Neural cell (in vitro differentiated cells): Measurements from ENCODE around the gene SLC9C1. TPM values are rescaled to one million over a fixed set of nuclear protein-coding genes. Genes with fewer than 3 reads are reported as not detected.

Experiments used
- H2AFZ ChIP-seq: fragments of 200-600, 300-800 bp; sonication (generic), shearing (Covaris generic); 2 replicates; pipeline ENCODE4 v1.6.0; 2014; ENCODE audit warnings: low read depth, mild to moderate bottlenecking, antibody characterized with exemption, low read length, moderate library complexity
- H3F3A ChIP-seq: fragments of 200-600 bp; shearing (Covaris generic); 2 replicates; pipeline ENCODE4 v1.6.1; 2016; ENCODE audit warnings: mild to moderate bottlenecking, moderate library complexity, mixed read lengths, antibody characterized with exemption, low read length; ENCODE audit not compliant: insufficient read depth, poor library complexity, severe bottlenecking
- H3K27ac ChIP-seq: fragments of 200-600, 300-800 bp; sonication (generic), shearing (Covaris generic); 2 replicates; pipeline ENCODE4 v1.5.1; 2014; ENCODE audit warnings: mild to moderate bottlenecking, low read length, moderate library complexity
- H3K27me3 ChIP-seq: fragments of 300-800, 200-600 bp; sonication (generic), shearing (Covaris generic); 2 replicates; pipeline ENCODE4 v1.6.0; 2014; ENCODE audit warnings: mild to moderate bottlenecking, low read depth, low read length, moderate library complexity; ENCODE audit not compliant: insufficient read depth
- H3K36me3 ChIP-seq: fragments of 300-800, 200-600 bp; sonication (generic), shearing (Covaris generic); 2 replicates; pipeline ENCODE4 v1.5.1; 2014; ENCODE audit warnings: mild to moderate bottlenecking, antibody characterized with exemption, low read length, moderate library complexity; ENCODE audit not compliant: insufficient read depth
- H3K4me2 ChIP-seq: fragments of 300-800, 200-600 bp; sonication (generic), shearing (Covaris generic); 2 replicates; pipeline ENCODE4 v1.6.0; 2014; ENCODE audit warnings: mild to moderate bottlenecking, low read length
- H3K4me3 ChIP-seq: fragments of 300-800, 200-600 bp; sonication (generic), shearing (Covaris generic); 2 replicates; pipeline ENCODE4 v1.5.1; 2014; ENCODE audit warnings: mild to moderate bottlenecking, low read length, moderate library complexity
- H3K79me2 ChIP-seq: fragments of 200-600 bp; shearing (Covaris generic); replicated peaks from 2 replicates; pipeline ENCODE4 v1.6.0; 2014; ENCODE audit warnings: mild to moderate bottlenecking, low read length, moderate library complexity; ENCODE audit not compliant: insufficient read depth
- H3K9ac ChIP-seq: fragments of 300-800, 200-600 bp; sonication (generic), shearing (Covaris generic); 2 replicates; pipeline ENCODE4 v1.6.1; 2016; ENCODE audit warnings: mild to moderate bottlenecking, low read length, mixed read lengths
- H3K9me2 ChIP-seq: fragments of 200-600 bp; shearing (Covaris generic); 2 replicates; pipeline ENCODE4 v1.6.1; 2016; ENCODE audit warnings: mild to moderate bottlenecking, low read length, mixed read lengths; ENCODE audit not compliant: insufficient read depth
- H3K9me3 ChIP-seq: fragments of 200-600, 300-800 bp; sonication (generic), shearing (Covaris generic); 2 replicates; pipeline ENCODE4 v1.6.1; 2016; ENCODE audit warnings: mild to moderate bottlenecking, mixed run types, low read length, moderate library complexity, mixed read lengths
- H4K20me1 ChIP-seq: fragments of 200-600 bp; shearing (Covaris generic); 2 replicates; pipeline ENCODE4 v1.6.1; 2016; ENCODE audit warnings: mild to moderate bottlenecking, mixed run types; ENCODE audit not compliant: insufficient read depth
- EP300 ChIP-seq: fragments of 450-650 bp; conservative IDR thresholded peaks from 2 replicates; pipeline ENCODE4 v1.6.1; 2014; ENCODE audit warnings: antibody characterized with exemption, mild to moderate bottlenecking, moderate library complexity; ENCODE audit not compliant: poor library complexity, severe bottlenecking
- EZH2 ChIP-seq: fragments of 200-600, 300-800 bp; shearing (Covaris generic), sonication (generic); IDR thresholded peaks from 2 replicates; pipeline ENCODE4 v1.6.1; 2014; ENCODE audit warnings: antibody characterized with exemption, low read length, borderline replicate concordance, mild to moderate bottlenecking; ENCODE audit not compliant: insufficient read depth, poor library complexity, severe bottlenecking
- MXI1 ChIP-seq: fragments of 450-650 bp; conservative IDR thresholded peaks from 2 replicates; pipeline ENCODE4 v1.6.1; 2014; ENCODE audit warnings: antibody characterized with exemption, mild to moderate bottlenecking; ENCODE audit not compliant: poor library complexity, severe bottlenecking
- POLR2AphosphoS5 ChIP-seq: IDR thresholded peaks from 2 replicates; pipeline ENCODE4 v1.6.1; 2012
- RAD21 ChIP-seq: fragments of 450-650 bp; conservative IDR thresholded peaks from 2 replicates; pipeline ENCODE4 v1.6.1; 2014; ENCODE audit warnings: antibody characterized with exemption, mild to moderate bottlenecking, moderate library complexity
- SMC3 ChIP-seq: fragments of 450-650 bp; conservative IDR thresholded peaks from 2 replicates; pipeline ENCODE4 v1.6.1; 2014; ENCODE audit warnings: antibody characterized with exemption, mild to moderate bottlenecking, moderate library complexity; ENCODE audit not compliant: poor library complexity
- TAF1 ChIP-seq: IDR thresholded peaks from 2 replicates; pipeline ENCODE4 v1.6.1; 2012; ENCODE audit warnings: low read depth
- polyA plus RNA-seq: library from polyadenylated mRNA; depleted of rRNA; stranded (reverse); fragments of >200 nt; gene quantifications from 2 replicates; pipeline ENCODE4 v1.2.3, GENCODE V29; 2014
- TF ChIP-seq, protein P1 (sequence below): fragments of 450-650 bp; IDR thresholded peaks from 2 replicates; pipeline ENCODE4 v1.5.1; 2014; ENCODE audit warnings: antibody characterized with exemption, mild to moderate bottlenecking, moderate library complexity; ENCODE audit not compliant: poor library complexity, severe bottlenecking
- TF ChIP-seq, protein P2 (sequence below): IDR thresholded peaks from 2 replicates; pipeline ENCODE4 v1.6.1; 2012; ENCODE audit warnings: borderline replicate concordance

SLC9C1 gene
- polyA plus RNA-seq, 1 donor from 2014 or later: not detected

DNA sequence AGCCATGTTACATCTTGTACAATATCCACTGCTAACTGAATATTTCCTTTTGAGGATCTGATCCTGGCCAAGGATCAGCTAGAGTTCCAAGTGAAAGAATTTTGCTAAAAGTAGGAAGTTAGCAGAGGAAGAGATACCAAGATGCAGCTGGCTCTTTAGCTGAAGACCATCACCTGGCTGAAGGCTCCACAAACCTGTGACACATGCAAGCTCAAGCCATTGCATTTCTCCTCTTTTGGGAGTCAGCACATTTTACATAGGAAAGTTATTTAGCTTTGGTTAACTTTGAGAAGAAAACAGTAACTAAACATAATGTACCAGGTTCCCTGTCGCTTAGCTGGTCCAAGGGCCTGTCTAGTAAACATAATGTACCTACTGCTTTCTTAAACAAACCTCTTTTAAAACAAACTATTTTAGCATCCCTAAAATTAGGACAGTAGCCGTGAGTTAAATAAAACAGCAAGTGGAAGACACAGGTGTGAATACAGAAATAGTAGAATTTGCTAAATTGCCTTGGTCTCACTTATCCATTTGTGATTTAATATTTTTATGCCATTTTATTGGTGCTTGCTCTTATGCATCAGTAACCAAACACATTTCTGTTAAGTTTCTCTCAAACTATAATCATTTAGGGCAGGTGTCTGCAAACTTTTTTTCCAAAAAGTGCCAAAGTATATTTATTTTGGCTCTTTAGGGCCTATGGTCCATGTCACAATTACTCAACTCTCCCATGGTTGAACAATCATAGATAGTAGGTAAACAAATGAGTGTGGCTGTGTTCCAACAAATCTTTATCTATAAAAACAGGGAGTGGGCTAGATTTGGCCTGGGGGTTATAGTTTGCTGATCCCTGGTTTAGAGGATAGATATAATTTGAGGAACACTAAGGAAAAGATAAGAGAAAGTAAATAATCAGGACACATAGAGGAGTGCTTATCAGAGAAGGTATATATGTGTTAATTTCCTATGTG lies 172.2 kb downstream of the SLC9C1 start:
- Histone ChIP-seq H3K27me3 (no peaks in the 10 kb centered on the region), H4K20me1 (no peaks in the 10 kb centered on the region), H3K4me3 (no peak overlapping the region), H3K9me3 (no peaks in the 10 kb centered on the region), H3K36me3 (no peaks in the 10 kb centered on the region), H3K4me2 (no peak overlapping the region), H2AFZ (no peak overlapping the region), H3K79me2 (no peaks in the 10 kb centered on the region), H3K9ac (no peak overlapping the region), H3K9me2 (no peaks in the 10 kb centered on the region), H3F3A (no peaks in the 10 kb centered on the region), H3K27ac (no peak overlapping the region)
- no peak for TF ChIP-seq SMC3
- no peak for TF ChIP-seq EP300
- TF ChIP-seq MXI1: no peak
- no peak for TF ChIP-seq RAD21
- TF ChIP-seq EZH2: no peak
- no peak for TF ChIP-seq POLR2AphosphoS5

DNA sequence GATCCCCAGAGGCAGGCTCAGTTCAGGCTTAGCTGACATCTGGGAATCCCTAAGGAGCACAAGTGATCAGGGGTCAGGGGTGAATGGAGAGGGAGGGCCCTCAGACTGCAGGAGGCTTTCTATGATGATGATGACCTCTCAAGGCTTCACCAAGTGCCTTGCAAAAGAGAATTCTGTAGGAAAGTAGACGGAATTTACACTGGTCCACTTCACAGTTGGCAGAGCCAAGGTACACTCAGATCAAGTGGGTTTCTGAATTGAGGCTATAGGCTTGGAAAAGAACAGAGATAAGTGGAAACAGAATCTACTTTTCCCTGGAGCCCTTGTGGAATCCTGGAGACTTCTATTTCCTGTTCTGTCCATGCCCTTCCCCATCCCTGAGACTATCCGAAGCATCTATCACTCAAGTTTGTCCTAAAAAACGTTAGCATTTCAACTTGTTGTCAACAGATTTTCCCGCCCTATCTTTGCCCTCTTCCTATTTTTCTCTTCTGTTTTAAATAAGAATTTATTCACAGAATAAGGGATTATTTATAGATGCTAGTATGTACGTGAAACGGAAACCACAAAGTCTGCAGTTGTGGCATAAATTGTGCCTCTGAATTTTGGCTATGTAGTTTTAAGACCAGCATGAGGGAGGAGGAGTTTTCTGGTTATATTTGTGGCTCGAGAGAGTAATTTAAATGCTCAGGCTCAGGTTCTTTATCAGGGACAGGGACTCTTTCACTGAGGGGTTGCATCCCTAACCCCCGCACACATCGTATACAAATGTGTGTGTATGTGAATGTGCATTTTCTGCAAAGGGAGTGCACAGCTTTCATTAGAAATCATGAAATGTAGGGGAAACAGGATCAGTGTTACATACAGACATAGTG lies 173.8 kb downstream of the SLC9C1 start:
- no peaks in the 10 kb centered on the region for H3K36me3 ChIP-seq
- H3K4me2 ChIP-seq: no peak overlapping the region
- H3K9me2 ChIP-seq: no peaks in the 10 kb centered on the region
- no peak for TF ChIP-seq MXI1
- no peak for TF ChIP-seq POLR2AphosphoS5
- TF ChIP-seq TAF1: no peak
- TF ChIP-seq, protein P1, sequence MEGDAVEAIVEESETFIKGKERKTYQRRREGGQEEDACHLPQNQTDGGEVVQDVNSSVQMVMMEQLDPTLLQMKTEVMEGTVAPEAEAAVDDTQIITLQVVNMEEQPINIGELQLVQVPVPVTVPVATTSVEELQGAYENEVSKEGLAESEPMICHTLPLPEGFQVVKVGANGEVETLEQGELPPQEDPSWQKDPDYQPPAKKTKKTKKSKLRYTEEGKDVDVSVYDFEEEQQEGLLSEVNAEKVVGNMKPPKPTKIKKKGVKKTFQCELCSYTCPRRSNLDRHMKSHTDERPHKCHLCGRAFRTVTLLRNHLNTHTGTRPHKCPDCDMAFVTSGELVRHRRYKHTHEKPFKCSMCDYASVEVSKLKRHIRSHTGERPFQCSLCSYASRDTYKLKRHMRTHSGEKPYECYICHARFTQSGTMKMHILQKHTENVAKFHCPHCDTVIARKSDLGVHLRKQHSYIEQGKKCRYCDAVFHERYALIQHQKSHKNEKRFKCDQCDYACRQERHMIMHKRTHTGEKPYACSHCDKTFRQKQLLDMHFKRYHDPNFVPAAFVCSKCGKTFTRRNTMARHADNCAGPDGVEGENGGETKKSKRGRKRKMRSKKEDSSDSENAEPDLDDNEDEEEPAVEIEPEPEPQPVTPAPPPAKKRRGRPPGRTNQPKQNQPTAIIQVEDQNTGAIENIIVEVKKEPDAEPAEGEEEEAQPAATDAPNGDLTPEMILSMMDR: no peak
- TF ChIP-seq EP300: no peak
- no peak for TF ChIP-seq EZH2
- TF ChIP-seq, protein P2, sequence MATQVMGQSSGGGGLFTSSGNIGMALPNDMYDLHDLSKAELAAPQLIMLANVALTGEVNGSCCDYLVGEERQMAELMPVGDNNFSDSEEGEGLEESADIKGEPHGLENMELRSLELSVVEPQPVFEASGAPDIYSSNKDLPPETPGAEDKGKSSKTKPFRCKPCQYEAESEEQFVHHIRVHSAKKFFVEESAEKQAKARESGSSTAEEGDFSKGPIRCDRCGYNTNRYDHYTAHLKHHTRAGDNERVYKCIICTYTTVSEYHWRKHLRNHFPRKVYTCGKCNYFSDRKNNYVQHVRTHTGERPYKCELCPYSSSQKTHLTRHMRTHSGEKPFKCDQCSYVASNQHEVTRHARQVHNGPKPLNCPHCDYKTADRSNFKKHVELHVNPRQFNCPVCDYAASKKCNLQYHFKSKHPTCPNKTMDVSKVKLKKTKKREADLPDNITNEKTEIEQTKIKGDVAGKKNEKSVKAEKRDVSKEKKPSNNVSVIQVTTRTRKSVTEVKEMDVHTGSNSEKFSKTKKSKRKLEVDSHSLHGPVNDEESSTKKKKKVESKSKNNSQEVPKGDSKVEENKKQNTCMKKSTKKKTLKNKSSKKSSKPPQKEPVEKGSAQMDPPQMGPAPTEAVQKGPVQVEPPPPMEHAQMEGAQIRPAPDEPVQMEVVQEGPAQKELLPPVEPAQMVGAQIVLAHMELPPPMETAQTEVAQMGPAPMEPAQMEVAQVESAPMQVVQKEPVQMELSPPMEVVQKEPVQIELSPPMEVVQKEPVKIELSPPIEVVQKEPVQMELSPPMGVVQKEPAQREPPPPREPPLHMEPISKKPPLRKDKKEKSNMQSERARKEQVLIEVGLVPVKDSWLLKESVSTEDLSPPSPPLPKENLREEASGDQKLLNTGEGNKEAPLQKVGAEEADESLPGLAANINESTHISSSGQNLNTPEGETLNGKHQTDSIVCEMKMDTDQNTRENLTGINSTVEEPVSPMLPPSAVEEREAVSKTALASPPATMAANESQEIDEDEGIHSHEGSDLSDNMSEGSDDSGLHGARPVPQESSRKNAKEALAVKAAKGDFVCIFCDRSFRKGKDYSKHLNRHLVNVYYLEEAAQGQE: no peak
- no peak for TF ChIP-seq RAD21
- TF ChIP-seq SMC3: no peak
- H4K20me1 ChIP-seq: no peaks in the 10 kb centered on the region
- H3K4me3 ChIP-seq: no peak overlapping the region
- no peaks in the 10 kb centered on the region for H3K27me3 ChIP-seq
- no peaks in the 10 kb centered on the region for H3F3A ChIP-seq
- H3K79me2 ChIP-seq: no peaks in the 10 kb centered on the region
- H3K9ac ChIP-seq: no peak overlapping the region
- no peak overlapping the region for H3K27ac ChIP-seq
- H2AFZ ChIP-seq: no peak overlapping the region
- no peaks in the 10 kb centered on the region for H3K9me3 ChIP-seq
